ENCODE data around the gene RTN4RL1.
"Not testable (repeated sequence)": the region's sequence is repeated elsewhere in the genome, so short reads cannot be mapped to it uniquely, and the experiment has no call there.

Gene RTN4RL1

DNA sequence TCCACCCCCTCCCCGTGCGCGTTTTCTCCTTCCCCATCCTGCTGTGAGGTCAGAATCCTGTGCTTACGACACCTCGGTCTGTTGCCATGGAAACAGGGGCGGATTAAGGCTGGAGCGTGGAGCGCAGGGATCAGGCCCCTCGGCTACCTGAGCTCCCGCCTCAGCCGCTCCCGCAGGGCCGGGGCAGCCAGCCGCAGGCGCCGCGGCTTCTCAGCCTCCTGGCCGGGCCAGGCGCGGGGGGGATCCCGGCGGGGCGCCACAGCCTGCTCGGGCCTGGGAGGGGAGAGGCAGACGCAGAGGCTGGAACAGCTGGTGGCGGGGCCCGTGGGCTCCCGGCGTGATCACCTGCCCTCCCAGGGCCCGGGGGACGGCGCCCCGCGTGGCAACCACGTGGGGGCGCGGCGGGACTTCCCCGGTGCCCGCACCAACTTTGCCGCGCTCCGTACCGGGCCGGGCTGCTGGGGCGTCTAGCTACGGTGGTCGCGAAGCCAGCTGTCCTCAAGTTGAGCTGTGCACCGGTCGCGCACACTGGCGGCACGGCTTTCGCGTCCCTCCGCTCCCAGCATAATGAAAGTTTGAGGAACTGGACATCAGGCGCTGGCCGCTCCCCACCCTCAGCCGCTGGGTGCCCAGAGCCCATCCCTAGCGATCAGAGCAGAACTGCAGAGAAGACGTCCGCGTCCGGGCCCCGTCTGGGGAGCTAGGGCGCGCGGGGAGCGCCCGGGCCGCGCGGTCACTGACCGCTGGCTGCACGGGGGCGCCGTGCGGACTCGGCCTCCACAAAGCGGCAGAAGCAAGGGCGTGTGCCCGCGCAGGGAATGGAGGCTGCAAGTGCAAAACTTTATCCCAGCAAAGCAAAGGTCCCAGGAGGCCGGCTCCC lies 1.2 kb downstream of the RTN4RL1 start:
- peak; percentile 20 to 31 for DNase-seq

DNA sequence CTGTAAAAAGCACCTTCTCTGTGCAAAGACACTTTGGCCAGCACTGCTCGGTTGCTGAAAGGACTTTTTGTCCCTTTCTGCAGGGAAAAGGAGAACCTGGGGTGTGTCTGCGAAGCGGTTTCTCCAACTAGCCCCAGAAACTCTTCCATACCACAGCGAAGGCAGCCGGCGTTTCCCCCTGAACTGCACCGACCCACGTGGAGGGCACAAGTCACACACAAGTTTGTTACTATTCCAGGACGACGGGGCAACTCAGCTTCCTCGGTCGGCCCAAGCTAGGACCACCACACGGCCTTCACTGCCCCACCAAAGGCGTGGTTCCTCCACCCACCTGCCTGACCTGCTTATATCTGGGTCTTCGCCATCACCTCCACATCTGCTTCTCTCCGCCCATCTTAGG lies 1.9 kb downstream of the RTN4RL1 start:
- DNase-seq, result no peak

GRCh38 chr17:2022647-2023240 lies 2.4 kb downstream of the RTN4RL1 start:
- DNase-seq, result no peak

DNA sequence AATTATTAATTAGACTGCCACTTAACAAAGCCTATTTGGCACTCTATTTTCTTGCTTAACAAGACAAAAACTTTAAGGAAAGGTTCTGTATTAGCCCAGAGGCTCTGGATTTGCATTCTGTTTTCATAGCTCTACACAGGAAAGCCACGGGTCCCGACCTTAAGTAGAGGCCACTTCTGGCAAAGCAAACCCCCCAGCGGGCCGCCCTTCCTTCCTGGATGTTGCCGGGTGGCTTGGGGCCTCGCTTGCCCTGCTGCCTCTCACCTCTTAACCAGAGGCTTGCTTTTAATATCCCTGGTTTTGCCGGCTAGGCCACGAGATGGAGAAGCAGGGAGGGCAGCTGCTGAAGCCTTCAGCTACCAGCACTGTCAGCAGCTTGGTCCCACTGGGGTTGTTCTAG lies 4.4 kb downstream of the RTN4RL1 start:
- no peak for DNase-seq

- DNase-seq, result no peak
Measured at GRCh38 chr17:2019723-2020122, 5.4 kb downstream of the RTN4RL1 start.

- no peak for DNase-seq
Measured at GRCh38 chr17:2018716-2019510, 6.2 kb downstream of the RTN4RL1 start.

DNA sequence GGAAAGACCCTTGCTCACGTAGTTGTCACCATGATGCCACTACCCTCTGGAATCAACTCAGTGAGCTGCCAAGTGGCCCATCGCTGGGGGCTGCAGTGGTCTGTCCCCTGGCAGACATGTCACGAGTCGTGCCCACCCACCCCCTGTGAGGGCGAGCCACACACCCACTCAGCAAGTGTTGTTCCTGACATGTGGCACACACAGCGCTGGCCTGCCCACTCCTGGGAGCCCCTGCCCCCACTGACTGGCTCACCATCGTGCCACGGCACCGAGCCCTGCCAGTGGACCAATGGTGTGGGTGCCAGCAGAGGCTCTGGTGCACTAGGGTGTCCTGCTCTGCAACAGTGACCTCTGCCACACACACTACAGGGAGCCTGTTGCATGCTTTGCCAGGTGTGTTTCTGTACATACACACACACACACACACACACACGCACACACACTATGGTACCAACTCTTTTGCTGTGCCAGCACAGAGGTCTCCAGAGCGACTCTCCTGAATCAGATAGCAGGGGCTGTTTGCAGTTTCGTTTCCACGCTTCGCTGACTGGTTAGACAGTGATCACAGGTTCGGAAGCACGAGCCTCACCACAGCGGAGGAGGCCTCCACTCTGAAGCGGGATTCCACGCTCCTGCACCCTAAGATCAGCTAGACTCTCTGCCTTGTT lies 7.7 kb downstream of the RTN4RL1 start:
- no peak for DNase-seq

- no peak for DNase-seq
Measured at GRCh38 chr17:2016494-2016893, 8.6 kb downstream of the RTN4RL1 start.

DNA sequence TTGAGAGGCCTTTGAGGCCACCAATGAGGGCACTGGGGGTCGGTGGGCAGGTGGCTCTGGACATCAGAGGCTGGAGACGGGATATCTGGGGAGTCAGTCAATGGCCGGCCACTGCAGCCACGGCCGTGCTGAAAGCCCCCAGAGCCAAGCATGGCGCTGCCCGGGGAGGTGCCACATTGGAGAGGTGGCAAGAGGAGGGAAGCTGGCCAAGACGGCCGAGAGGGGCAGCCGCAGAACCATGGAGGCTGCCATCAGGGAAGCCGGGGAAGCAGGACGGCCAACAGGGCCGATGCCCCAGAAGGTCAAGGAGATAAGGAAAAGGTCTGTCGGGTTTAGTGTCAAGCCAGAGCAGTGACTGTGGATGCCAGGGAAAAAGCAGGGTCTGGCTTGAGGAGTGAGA lies 9.8 kb downstream of the RTN4RL1 start:
- DNase-seq, result no peak

DNA sequence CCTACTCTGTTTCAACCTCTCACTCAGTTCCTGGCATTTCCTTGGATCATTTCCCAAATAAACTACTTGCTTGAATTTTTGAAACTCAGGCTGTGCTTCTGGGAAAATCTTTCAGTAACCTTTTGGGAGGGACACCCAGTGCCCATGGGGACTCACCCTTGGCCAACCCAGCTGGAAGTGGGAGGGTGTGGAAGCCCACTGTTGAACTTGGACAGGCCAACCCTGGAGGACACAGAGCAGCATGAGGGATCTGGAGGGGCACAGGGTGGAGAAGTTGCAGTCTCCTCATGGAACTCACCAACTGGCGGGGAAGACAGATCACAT lies 11.2 kb downstream of the RTN4RL1 start:
- DNase-seq, result no peak

DNA sequence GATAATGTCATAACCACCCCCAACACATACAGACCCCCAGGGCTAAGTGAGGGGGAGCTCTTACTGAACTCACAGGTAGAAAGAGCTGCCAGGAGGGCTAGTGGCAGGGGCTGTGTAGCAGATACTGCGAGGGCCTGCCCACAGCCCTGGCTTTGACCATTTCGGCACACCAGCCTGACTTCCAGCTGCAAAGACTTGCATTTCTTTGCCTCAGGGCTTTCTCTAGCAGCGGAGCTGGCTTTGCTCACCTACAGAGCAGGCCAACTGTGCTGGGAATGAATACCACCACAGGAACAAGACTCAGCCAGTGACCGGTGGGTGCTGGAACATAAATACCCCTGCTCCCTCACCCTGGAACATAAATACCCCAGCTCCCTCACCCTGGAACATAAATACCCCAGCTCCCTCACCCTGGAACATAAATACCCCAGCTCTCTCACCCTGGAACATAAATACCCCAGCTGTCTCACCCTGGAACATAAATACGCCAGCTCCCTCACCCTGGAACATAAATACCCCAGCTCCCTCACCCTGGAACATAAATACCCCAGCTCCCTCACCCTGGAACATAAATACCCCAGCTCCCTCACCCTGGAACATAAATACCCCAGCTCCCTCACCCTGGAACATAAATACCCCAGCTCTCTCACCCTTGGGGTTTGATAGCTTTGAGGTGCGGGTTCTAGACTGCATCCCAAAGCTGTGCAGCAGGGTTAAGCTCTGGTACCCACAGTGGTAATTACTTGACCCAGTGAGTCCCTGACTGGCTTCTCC lies 11.7 kb downstream of the RTN4RL1 start:
- not testable (repeated sequence) for DNase-seq

DNA sequence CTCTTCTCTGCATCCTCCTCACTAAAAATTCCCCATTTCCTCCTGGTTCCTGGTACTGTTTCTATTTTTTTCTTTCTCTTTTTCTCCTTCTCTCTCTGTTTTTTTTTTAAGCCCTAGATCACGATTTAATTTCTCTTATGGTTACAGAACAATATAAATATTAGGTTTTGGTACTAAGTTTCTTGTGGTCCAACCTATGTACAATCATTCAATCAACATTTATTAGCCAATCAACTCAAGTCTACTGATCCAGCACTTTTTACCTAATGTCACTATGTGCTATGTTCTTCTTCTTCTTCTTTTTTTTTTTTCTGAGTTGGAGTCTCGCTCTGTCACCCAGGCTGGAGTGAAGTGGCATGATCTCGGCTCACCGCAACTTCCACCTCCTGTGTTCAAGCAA lies 12.6 kb downstream of the RTN4RL1 start:
- no peak for DNase-seq

- DNase-seq, result no peak
Measured at GRCh38 chr17:2011411-2012371, 13.4 kb downstream of the RTN4RL1 start.

DNA sequence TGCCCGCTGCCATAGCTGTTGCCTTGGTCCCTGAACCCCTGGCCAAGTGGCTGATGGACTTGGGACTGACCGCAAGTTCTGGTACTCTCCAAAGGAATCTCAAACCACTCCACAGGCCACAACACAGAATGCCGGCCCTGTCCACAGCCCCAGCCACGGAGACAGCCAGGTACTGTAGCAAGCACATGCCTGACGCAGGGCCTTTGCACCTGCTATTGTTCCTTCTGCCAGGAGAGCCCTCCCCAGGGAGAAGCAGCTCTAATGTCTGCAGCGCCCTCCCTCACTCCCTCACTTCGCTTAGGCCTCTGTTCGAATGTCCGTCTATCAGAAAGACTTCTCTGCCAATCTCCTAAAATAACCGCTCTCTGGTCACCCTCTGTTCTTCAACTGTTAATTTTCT lies 15.4 kb downstream of the RTN4RL1 start:
- no peak for DNase-seq

DNA sequence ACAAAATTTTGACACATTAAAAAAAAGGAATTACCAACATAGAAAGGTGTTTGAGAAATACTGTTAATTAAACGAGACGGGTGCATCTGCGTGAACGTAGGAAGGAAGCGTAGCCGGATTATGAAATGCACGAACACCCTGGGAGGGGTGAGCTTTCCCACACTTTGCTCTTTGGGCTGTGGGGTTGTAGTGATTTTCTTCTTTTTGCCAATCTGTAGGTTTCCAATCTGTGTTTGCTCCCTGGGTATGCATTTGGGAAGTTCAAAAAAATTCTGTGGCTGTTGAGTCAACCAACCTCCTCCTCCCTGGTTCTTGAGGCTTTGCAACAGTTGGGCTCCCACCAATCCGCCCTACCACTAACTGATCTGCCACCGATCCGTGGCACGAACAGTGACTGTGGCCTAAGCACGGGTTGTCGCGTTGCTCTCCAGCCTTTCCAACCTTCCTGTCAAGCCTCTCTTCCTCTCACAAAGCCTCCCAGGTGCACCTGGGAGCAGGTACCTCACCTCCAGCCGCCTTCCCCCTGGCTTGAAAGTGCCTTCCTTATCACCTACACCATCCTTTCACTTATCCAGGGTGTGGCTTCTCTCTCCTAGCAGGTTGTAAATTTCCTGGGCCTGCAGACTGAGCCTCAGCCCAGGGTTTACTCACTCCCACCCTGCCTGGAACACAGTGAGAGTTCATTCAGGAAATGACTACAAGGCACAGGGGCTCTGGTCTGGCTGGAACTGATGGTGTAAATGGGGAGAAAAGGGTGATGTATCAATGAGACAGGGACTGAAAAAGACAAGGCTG lies 16.6 kb downstream of the RTN4RL1 start:
- no peak for DNase-seq

DNA sequence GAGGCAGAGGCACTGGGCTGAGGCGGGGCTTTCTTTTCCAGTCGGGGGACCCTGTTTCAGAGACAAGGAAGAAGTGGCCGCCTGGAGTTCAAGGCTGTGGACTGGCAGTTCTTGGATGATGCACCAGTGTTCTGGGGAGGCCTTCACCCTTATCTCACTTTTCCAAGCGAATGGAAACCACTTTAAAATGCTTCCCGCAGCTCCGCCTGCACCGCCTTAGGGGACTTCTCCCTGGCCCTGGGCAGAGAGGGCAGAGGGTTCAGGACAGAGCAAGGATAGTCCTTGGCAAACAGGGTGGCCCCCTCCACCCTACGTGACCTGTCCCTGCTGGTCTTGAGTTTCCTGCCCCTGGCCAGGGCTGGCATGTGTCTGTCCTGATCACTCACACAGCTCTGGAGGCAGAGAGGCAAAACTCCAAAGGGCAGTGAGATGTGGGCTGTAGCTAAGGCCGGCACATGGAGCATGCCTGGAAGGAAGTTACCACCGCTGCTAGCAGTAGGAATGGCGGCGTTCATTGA lies 20.6 kb downstream of the RTN4RL1 start:
- no peak for DNase-seq

- no peak for DNase-seq
Measured at GRCh38 chr17:2003525-2003924, 21.6 kb downstream of the RTN4RL1 start.

DNA sequence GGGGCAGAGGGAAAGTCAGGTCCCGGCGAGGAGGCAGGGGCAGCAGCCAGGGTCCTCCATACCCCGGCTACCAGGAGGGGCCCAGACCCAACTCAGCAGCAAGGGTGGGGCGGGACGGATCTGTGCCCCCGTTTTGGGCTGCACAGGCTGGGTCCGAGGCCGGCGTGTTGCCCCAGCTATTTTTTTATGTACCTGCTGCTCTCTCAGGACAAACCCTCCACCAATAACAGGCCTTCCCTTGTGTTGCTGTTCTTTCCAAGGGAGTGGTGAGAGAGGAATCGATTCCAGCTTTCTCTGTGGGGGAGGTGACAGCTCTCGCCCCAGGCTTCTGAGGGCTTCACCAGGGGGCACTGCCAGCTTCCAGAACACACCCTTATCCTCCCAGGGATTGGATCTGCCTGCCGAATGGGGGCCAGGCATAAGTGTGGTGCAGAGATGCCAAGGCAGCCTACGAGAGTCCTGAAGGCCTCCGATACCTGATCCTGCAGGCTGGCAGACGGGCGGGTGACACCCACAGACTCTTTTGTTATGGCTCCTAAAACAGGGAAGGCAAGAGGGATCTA lies 22.3 kb downstream of the RTN4RL1 start:
- DNase-seq, result no peak

- no peak for DNase-seq
Measured at GRCh38 chr17:1999557-2000251, 25.4 kb downstream of the RTN4RL1 start.
